OCI-LY7 (cell line): ENCODE measurements around the gene FBXO7. TPM values are rescaled to one million over a fixed set of nuclear protein-coding genes. Genes with fewer than 3 reads are reported as not detected.

Experiments
- BruUV-seq: library from RNA; stranded (reverse); fragments of 400-500 nt; replicated peaks from 2 replicates; lab custom pipeline; 2021; lab: Mats Ljungman, UMichigan
- CTCF ChIA-PET: fragments of 300-600 bp; sonication (Branson Sonifier 250); formaldehyde crosslinking; loops from one replicate; lab custom pipeline; 2022; ENCODE audit warnings: antibody characterized with exemption; ENCODE audit not compliant: unreplicated experiment; lab: Charles Lee
- POLR2A ChIA-PET: fragments of 300-600 bp; sonication (Branson Sonifier 250); formaldehyde crosslinking; loops from one replicate; lab custom pipeline; 2022; ENCODE audit warnings: antibody characterized with exemption; lab: Charles Lee
- DNase-seq: peaks from one replicate; pipeline ENCODE4 v3.0.0-alpha.2; 2015; ENCODE audit warnings: low spot score
- H2AFZ ChIP-seq: fragments of 200-600 bp; sonication (generic), shearing (Covaris generic); 2 replicates; pipeline ENCODE4 v1.6.1; 2014; ENCODE audit warnings: mild to moderate bottlenecking, antibody characterized with exemption, low read length, moderate library complexity
- H3K27ac ChIP-seq: fragments of 200-600 bp; sonication (generic); 2 replicates; pipeline ENCODE4 v1.5.1; 2014; ENCODE audit warnings: mixed run types, low read depth, mild to moderate bottlenecking, moderate library complexity, low read length, inconsistent platforms; ENCODE audit not compliant: poor library complexity, severe bottlenecking
- H3K36me3 ChIP-seq: fragments of 200-600 bp; sonication (generic); 2 replicates; pipeline ENCODE4 v1.6.1; 2014; ENCODE audit warnings: mild to moderate bottlenecking, antibody characterized with exemption, low read length, moderate library complexity, mixed read lengths; ENCODE audit not compliant: insufficient read depth
- H3K4me1 ChIP-seq: fragments of 200-600 bp; sonication (generic); 2 replicates; pipeline ENCODE4 v1.5.1; 2014; ENCODE audit warnings: mild to moderate bottlenecking, low read length; ENCODE audit not compliant: insufficient read depth, poor library complexity, severe bottlenecking
- H3K4me2 ChIP-seq: fragments of 200-600 bp; sonication (generic); 2 replicates; pipeline ENCODE4 v1.6.1; 2014; ENCODE audit warnings: mild to moderate bottlenecking, low read length
- H3K4me3 ChIP-seq: fragments of 200-600 bp; sonication (generic); 2 replicates; pipeline ENCODE4 v1.5.1; 2014; ENCODE audit warnings: mild to moderate bottlenecking, low read depth, low read length; ENCODE audit not compliant: poor library complexity, severe bottlenecking
- H3K79me2 ChIP-seq: fragments of 200-600 bp; sonication (generic); 2 replicates; pipeline ENCODE4 v1.6.1; 2016; ENCODE audit warnings: low read depth, mild to moderate bottlenecking, low read length, moderate library complexity, mixed read lengths; ENCODE audit not compliant: insufficient read depth
- H3K9me2 ChIP-seq: fragments of 200-600 bp; sonication (generic); 2 replicates; pipeline ENCODE4 v1.6.1; 2016; ENCODE audit warnings: mild to moderate bottlenecking, low read length, mixed read lengths; ENCODE audit not compliant: insufficient read depth
- H3K9me3 ChIP-seq: fragments of 200-600 bp; sonication (generic); 2 replicates; pipeline ENCODE4 v1.6.1; 2014; ENCODE audit warnings: mild to moderate bottlenecking, mixed run types, low read length, mixed read lengths
- H4K20me1 ChIP-seq: fragments of 200-600 bp; sonication (generic); 2 replicates; pipeline ENCODE4 v1.6.1; 2014; ENCODE audit warnings: mild to moderate bottlenecking, antibody characterized with exemption, low read length, moderate library complexity, mixed read lengths; ENCODE audit not compliant: insufficient read depth
- EZH2phosphoT487 ChIP-seq: fragments of 200-600 bp; sonication (generic); IDR thresholded peaks from 2 replicates; pipeline ENCODE4 v1.6.1; 2018; ENCODE audit warnings: low read depth, borderline replicate concordance, mild to moderate bottlenecking, mixed run types, antibody characterized with exemption, low read length, moderate library complexity, mixed read lengths
- intact Hi-C: fragments of 100-400 bp; cut with micrococcal nuclease; formaldehyde crosslinking; loops from one replicate; pipeline ENCODE4 v1.10.0; 2022; ENCODE audit not compliant: unreplicated experiment
- total RNA-seq, 2 experiments: library from RNA; depleted of rRNA in 1 of 2; stranded (reverse); fragments of >200 nt in 1 of 2; shearing (Covaris generic) in 1 of 2; gene quantifications; 2 replicates each; pipeline ENCODE4 v1.2.3, GENCODE V29; 2014 to 2022
- TF ChIP-seq, protein P1 (sequence below): fragments of 200-600 bp; sonication (generic); conservative IDR thresholded peaks from 2 replicates; pipeline ENCODE4 v1.5.1; 2014; ENCODE audit warnings: mild to moderate bottlenecking, antibody characterized with exemption, low read length, moderate library complexity, mixed read lengths

Gene FBXO7
- total RNA-seq, 2 experiments from 2014 or later = 73.8 to 81.9 TPM

DNA sequence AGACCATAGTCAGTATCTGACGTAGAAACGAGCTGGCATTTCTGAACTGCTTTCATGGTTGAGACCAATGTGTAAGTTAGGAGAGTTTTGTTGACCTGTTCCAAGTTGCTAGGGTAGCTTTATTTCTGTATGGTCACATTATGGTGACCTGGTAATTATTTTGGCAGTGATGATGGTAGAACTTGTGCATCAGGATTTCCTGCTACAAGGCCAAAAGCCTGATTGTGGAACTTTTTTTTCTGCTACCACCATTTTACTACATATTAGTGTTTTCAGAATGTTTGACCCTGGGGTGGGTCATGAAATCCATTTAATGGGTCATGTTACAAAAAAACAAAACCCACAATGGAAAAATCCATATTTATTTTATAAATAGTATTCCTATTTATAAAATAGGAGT, 18.9 kb downstream of the FBXO7 start:
- CTCF ChIA-PET = no interaction called here

DNA sequence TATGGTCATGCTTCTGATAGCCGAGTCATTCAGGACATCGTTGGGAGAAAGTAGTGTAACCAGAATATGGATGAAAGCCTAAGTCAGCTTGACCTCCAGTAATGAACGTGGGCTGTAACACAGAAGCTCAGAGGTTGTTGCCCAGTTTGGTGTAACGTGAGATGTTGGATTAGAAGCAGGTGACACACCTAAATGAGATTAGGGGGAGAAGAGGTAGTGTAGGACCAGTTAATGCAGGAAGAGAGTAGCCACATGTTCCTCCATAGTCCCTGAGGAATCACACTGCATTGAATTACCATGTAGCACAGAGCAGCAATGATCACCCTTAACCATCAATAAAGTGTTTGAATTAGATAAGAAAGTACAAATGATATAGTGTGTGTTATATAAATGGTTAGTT, 20.4 kb downstream of the FBXO7 start:
- ChIA-PET POLR2A (interaction anchor here (1.6 kb wide), 1 partner anchor 18 kb away, joined by 4 read pairs; no protein-coding TSS in a partner anchor), CTCF (no interaction called here)
- Histone ChIP-seq H3K9me3 (no peaks in the 10 kb centered on the region), H3K4me1 (no peaks in the 10 kb centered on the region), H4K20me1 (no peaks in the 10 kb centered on the region), H3K27ac (no peak overlapping the region), H3K4me2 (no peak overlapping the region), H3K79me2 (no peaks in the 10 kb centered on the region), H2AFZ (no peak overlapping the region), H3K4me3 (no peak overlapping the region), H3K36me3 (peaks cover 93% of the 10 kb centered on the region), H3K9me2 (no peaks in the 10 kb centered on the region)
- no peak for DNase-seq
- TF ChIP-seq, protein P1, sequence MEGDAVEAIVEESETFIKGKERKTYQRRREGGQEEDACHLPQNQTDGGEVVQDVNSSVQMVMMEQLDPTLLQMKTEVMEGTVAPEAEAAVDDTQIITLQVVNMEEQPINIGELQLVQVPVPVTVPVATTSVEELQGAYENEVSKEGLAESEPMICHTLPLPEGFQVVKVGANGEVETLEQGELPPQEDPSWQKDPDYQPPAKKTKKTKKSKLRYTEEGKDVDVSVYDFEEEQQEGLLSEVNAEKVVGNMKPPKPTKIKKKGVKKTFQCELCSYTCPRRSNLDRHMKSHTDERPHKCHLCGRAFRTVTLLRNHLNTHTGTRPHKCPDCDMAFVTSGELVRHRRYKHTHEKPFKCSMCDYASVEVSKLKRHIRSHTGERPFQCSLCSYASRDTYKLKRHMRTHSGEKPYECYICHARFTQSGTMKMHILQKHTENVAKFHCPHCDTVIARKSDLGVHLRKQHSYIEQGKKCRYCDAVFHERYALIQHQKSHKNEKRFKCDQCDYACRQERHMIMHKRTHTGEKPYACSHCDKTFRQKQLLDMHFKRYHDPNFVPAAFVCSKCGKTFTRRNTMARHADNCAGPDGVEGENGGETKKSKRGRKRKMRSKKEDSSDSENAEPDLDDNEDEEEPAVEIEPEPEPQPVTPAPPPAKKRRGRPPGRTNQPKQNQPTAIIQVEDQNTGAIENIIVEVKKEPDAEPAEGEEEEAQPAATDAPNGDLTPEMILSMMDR = no peak
- TF ChIP-seq EZH2phosphoT487 = no peak
- intact Hi-C loops = no loop called here
- BruUV-seq = no TSS peak

More for the DNA sequence above, 18.9 kb downstream of the FBXO7 start:
- Histone ChIP-seq H2AFZ (no peak overlapping the region), H3K79me2 (no peaks in the 10 kb centered on the region), H3K4me3 (no peak overlapping the region), H3K4me1 (no peaks in the 10 kb centered on the region), H3K9me2 (no peaks in the 10 kb centered on the region), H3K27ac (no peak overlapping the region), H3K36me3 (peaks cover 96% of the 10 kb centered on the region), H4K20me1 (no peaks in the 10 kb centered on the region), H3K9me3 (no peaks in the 10 kb centered on the region), H3K4me2 (no peak overlapping the region)
- no peak for TF ChIP-seq EZH2phosphoT487
- TF ChIP-seq, protein P1 = no peak
- BruUV-seq = no TSS peak
- no peak for DNase-seq
- intact Hi-C loops = no loop called here
- POLR2A ChIA-PET = interaction anchor here (0.5 to 1.6 kb wide), 4 partner anchors 8 to 86 kb away, joined by 3 to 5 read pairs (median 4); no protein-coding TSS in a partner anchor

- Histone ChIP-seq H3K9me3 (no peaks in the 10 kb centered on the region), H2AFZ (no peak overlapping the region), H3K79me2 (no peaks in the 10 kb centered on the region), H3K36me3 (peaks cover 49% of the 10 kb centered on the region), H3K4me3 (no peak overlapping the region), H3K4me1 (no peaks in the 10 kb centered on the region), H3K27ac (no peak overlapping the region), H4K20me1 (no peaks in the 10 kb centered on the region), H3K4me2 (no peak overlapping the region), H3K9me2 (no peaks in the 10 kb centered on the region)
- intact Hi-C loops = no loop called here
- POLR2A ChIA-PET = no interaction called here
- CTCF ChIA-PET = no interaction called here
- TF ChIP-seq, protein P1 = no peak
- TF ChIP-seq EZH2phosphoT487 = no peak
- DNase-seq = no peak
- no TSS peak for BruUV-seq
These were observed 25.1 kb downstream of the FBXO7 start for GRCh38 chr22:32499666-32500065.
